Measurements from ENCODE around the gene NIPBL.
"Not testable (repeated sequence)": the region's sequence is repeated elsewhere in the genome, so short reads cannot be mapped to it uniquely, and the experiment has no call there.

Gene NIPBL

GRCh38 chr5:36876299-36876964 is at the start of gene NIPBL:
Gene NIPBL, plus strand, starts transcription at chr5:36876769. Its CDS starts 76,928 bp downstream, at chr5:36953697.
- DNase-seq (ENCODE audit: low read depth, low spot score) = peak; percentile 57

GRCh38 chr5:36832274-36832673 is 44.3 kb upstream of the NIPBL start:
- DNase-seq (ENCODE audit: low read depth, low spot score) = no peak

- DNase-seq (ENCODE audit: low read depth, low spot score) = no peak
Observed at GRCh38 chr5:36836831-36837230, 39.7 kb upstream of the NIPBL start.

GRCh38 chr5:36839489-36840476 is 36.8 kb upstream of the NIPBL start:
- DNase-seq (ENCODE audit: low read depth, low spot score) = no peak

GRCh38 chr5:36841677-36842076 is 34.9 kb upstream of the NIPBL start:
- no peak for DNase-seq (ENCODE audit: low read depth, low spot score)

GRCh38 chr5:36842087-36842486 is 34.5 kb upstream of the NIPBL start:
- DNase-seq (ENCODE audit: low read depth, low spot score) = no peak

- no peak for DNase-seq (ENCODE audit: low read depth, low spot score)
Observed at GRCh38 chr5:36844305-36844704, 32.3 kb upstream of the NIPBL start.

GRCh38 chr5:36848545-36848944 is 28.0 kb upstream of the NIPBL start:
- DNase-seq (ENCODE audit: low read depth, low spot score) = not testable (repeated sequence)

- not testable (repeated sequence) for DNase-seq (ENCODE audit: low read depth, low spot score)
Observed at GRCh38 chr5:36852903-36853302, 23.7 kb upstream of the NIPBL start.

GRCh38 chr5:36854402-36855140 is 22.0 kb upstream of the NIPBL start:
- no peak for DNase-seq (ENCODE audit: low read depth, low spot score)

- DNase-seq (ENCODE audit: low read depth, low spot score) = no peak
Observed at GRCh38 chr5:36855141-36855495, 21.5 kb upstream of the NIPBL start.

- no peak for DNase-seq (ENCODE audit: low read depth, low spot score)
Observed at GRCh38 chr5:36861871-36862270, 14.7 kb upstream of the NIPBL start.

GRCh38 chr5:36870399-36871040 is 6.0 kb upstream of the NIPBL start:
- DNase-seq (ENCODE audit: low read depth, low spot score) = no peak

- no peak for DNase-seq (ENCODE audit: low read depth, low spot score)
Observed at GRCh38 chr5:36874465-36874864, 2.1 kb upstream of the NIPBL start.

GRCh38 chr5:36875051-36875789 is 1.3 kb upstream of the NIPBL start:
- no peak for DNase-seq (ENCODE audit: low read depth, low spot score)

- no peak for DNase-seq (ENCODE audit: low read depth, low spot score)
Observed at GRCh38 chr5:36875790-36876298, 725 bp upstream of the NIPBL start.

GRCh38 chr5:36876965-36877666 is 547 bp downstream of the NIPBL start:
- DNase-seq (ENCODE audit: low read depth, low spot score) = no peak

GRCh38 chr5:36877667-36878391 is 1.3 kb downstream of the NIPBL start:
- DNase-seq (ENCODE audit: low read depth, low spot score) = no peak

GRCh38 chr5:36878392-36879082 is 2.0 kb downstream of the NIPBL start:
- DNase-seq (ENCODE audit: low read depth, low spot score) = no peak

Measured in brain pericyte (primary cell).